ENCODE measurements around the gene REPS2.
"Not testable (repeated sequence)": the region's sequence is repeated elsewhere in the genome, so short reads cannot be mapped to it uniquely, and the experiment has no call there.

REPS2 gene

GRCh38 chrX:16946361-16946964 lies at the start of gene REPS2:
Gene REPS2, plus strand, starts transcription at chrX:16946658. Its CDS starts 204 bp downstream, at chrX:16946862.
- DNase-seq, result peak; percentile 33

- no peak for DNase-seq
These were observed 49.0 kb upstream of the REPS2 start for GRCh38 chrX:16897445-16897844.

- no peak for DNase-seq
These were observed 43.0 kb upstream of the REPS2 start for GRCh38 chrX:16903274-16904022.

GRCh38 chrX:16910376-16910775 lies 36.1 kb upstream of the REPS2 start:
- no peak for DNase-seq

GRCh38 chrX:16914058-16914457 lies 32.4 kb upstream of the REPS2 start:
- DNase-seq, result no peak

GRCh38 chrX:16916561-16916960 lies 29.9 kb upstream of the REPS2 start:
- DNase-seq, result no peak

GRCh38 chrX:16917120-16917519 lies 29.3 kb upstream of the REPS2 start:
- no peak for DNase-seq

GRCh38 chrX:16918979-16919378 lies 27.5 kb upstream of the REPS2 start:
- DNase-seq, result no peak

- DNase-seq, result no peak
These were observed 26.4 kb upstream of the REPS2 start for GRCh38 chrX:16920075-16920474.

- DNase-seq, result no peak
These were observed 23.3 kb upstream of the REPS2 start for GRCh38 chrX:16923157-16923556.

- DNase-seq, result no peak
These were observed 21.6 kb upstream of the REPS2 start for GRCh38 chrX:16924631-16925480.

GRCh38 chrX:16930392-16930791 lies 16.1 kb upstream of the REPS2 start:
- no peak for DNase-seq

- DNase-seq, result no peak
These were observed 15.1 kb upstream of the REPS2 start for GRCh38 chrX:16931371-16931770.

- DNase-seq, result no peak
These were observed 14.4 kb upstream of the REPS2 start for GRCh38 chrX:16931855-16932575.

- DNase-seq, result no peak
These were observed 12.3 kb upstream of the REPS2 start for GRCh38 chrX:16934185-16934584.

- no peak for DNase-seq
These were observed 609 bp downstream of the REPS2 start for GRCh38 chrX:16946971-16947562.

- DNase-seq, result no peak
These were observed 4.0 kb downstream of the REPS2 start for GRCh38 chrX:16950423-16950822.

- DNase-seq, result no peak
These were observed 7.3 kb downstream of the REPS2 start for GRCh38 chrX:16953606-16954211.

GRCh38 chrX:16957751-16958150 lies 11.3 kb downstream of the REPS2 start:
- no peak for DNase-seq

GRCh38 chrX:16958356-16958755 lies 11.9 kb downstream of the REPS2 start:
- no peak for DNase-seq

GRCh38 chrX:16962661-16963060 lies 16.2 kb downstream of the REPS2 start:
- not testable (repeated sequence) for DNase-seq

- no peak for DNase-seq
These were observed 16.8 kb downstream of the REPS2 start for GRCh38 chrX:16963216-16963615.

All from NCI-H187 treated with DMSO at 0.1 percent for 48 hours (cell line).